HG03354 (cell line): ENCODE results near the gene KRTAP5-3.
"Not testable (repeated sequence)": the region's sequence is repeated elsewhere in the genome, so short reads cannot be mapped to it uniquely, and the experiment has no call there.

ENCODE experiments used
- ATAC-seq: cut with Tn5 transposase; IDR thresholded peaks from one replicate; pipeline ENCODE4 v1.9.1; 2021; ENCODE audit warnings: mild to moderate bottlenecking; ENCODE audit not compliant: unreplicated experiment, poor library complexity, severe bottlenecking

KRTAP5-3 gene

DNA sequence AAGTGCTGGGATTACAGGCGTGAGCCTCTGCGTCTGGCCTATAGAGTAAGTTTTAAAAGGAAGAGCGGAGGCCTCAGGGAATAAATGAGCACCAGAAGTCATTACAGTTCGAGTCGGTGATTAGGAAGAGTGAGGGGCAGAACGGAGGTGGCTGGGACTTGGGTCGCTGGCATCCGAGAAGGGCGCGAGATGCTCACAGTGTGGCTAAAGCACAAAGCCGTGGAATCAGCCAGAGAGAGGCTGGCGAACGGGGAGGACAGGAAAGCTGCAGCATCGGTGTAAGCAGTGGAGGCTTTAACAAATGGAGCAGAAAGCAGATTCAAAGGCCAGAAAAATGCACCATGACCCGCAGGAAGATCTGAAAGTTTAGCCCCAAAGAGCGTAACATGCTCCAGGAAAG, 16.4 kb upstream of the KRTAP5-3 start:
- ATAC-seq = no peak

DNA sequence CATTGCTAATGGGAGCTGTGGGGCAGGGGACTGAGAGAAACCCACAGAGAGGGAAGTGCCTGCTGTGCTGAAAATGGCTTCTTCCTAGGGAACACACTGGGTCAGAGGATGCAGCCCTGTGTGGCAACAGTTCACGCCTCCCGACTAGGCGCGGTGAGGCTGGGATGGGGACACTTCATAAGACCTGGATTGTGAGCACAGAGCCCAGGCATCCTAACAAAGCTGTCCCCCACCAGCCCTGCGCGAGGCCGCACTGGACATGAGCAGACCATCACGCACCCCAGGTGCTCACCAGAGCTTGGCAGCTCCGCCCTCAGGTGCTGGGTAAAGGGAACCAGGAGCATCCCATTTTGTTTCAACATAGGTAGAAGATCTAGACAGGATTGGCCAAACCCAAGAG, 15.5 kb upstream of the KRTAP5-3 start:
- ATAC-seq = no peak

DNA sequence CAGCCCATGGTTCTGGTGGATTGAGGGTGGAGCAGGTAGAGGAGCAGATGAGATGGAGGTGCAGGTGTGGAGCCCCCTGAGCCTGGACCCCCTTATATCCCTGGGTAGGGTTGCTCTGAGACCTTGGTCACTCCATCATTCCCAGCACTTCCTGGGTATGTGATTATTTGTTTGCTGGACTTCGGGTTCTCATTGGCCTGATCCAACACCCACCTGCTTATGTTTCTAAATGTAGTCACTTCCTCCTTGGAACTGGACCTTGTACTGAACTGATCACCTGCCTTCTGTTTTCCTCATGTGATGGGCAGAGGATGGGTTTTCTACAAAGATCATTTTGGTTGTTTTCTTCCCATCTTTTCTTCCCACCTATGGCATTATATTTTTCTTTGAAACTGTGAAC, 13.8 kb upstream of the KRTAP5-3 start, which contains the start of gene KRTAP5-4:
Gene KRTAP5-4 (minus strand): TSS at position 53 of the 400 bp plus-strand sequence. CDS start 45 bp downstream, at position 8.
- ATAC-seq = no peak

DNA sequence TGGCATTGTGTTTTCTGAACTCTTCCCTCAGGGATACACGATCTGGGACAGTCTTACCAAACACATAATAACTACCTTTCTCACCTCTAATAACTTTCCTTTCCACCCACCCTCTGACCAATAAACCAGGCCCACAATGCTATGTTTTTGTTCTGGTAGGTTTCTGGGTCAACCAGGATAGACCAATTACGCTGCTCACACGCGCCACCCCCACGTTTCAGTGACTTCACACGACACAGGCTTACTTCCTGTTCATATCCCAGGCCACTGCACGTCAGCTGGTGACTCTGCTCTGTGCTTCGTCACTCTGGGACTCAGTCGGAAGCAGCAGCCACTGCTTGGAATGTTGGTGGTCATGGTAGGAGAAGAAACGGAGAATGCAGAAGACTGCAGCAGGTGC, 11.2 kb upstream of the KRTAP5-3 start:
- ATAC-seq = no peak

DNA sequence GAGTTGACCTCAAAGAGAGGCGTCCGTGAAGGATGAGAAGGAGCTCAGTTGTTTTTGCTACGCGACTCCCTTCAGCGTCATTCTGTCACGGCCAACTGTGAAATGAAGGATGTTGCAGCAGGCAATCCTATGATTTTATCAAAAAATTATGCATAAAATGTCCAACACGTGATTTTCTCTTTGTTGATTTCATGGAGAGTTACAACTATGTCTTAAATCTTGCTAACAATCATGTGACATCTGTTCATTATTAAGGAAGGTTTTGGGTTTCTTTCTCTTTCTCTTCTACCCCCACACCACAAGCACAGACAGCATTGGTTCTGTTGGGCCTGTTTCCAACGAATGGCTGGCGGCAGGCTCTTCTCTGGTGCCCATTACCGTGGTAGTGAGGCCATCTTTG, 10.0 kb upstream of the KRTAP5-3 start:
- ATAC-seq = no peak

DNA sequence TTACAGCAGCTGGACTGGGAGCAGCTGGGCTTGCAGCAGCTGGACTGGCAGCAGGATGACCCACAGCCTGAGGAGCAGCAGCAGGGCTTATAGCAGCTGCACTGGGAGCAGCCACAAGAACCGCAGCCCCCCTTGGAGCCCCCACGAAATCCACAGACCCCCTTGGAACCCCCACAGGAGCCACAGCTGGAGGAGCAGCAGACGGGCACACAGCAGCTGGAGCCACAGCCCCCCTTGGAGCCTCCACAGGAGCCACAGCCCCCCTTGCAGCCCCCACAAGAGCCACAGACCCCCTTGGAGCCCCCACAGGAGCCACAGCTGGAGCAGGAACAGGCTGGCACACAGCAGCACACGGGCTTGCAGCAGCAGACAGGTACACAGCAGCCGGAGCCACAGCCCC, 362 bp downstream of the KRTAP5-3 start:
- ATAC-seq = not testable (repeated sequence)

DNA sequence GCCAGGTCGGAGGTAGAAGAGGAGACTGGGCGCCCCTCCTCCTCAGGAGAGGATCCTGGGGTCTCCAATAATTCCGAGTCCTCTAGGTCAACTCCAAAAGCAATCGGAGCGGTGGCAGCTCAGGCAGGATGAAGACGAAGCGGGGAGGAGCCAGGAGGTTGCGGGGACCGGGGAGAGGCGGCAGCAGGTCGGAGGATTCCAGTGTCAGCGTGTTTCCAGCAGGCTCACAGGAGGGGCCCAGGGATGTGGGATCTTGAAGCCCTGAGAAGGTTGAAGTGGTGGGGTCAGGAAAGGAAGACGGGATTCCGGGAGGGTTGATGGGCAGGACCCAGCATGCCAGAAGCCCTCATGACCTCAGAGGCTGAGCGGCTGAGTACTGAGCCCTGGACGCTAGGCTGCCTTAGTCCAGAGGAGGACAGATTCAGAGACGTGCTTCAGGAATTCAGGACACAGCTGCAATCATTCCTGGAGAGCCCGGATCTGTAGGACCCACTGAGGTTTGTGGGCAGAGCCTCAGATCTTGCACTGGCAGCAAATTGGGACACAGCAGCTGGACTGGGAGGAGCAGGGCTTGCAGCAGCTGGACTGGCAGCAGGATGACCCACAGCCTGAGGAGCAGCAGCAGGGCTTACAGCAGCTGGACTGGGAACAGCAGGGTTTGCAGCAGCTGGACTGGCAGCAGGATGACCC, 962 bp downstream of the KRTAP5-3 start:
- ATAC-seq = not testable (repeated sequence)

DNA sequence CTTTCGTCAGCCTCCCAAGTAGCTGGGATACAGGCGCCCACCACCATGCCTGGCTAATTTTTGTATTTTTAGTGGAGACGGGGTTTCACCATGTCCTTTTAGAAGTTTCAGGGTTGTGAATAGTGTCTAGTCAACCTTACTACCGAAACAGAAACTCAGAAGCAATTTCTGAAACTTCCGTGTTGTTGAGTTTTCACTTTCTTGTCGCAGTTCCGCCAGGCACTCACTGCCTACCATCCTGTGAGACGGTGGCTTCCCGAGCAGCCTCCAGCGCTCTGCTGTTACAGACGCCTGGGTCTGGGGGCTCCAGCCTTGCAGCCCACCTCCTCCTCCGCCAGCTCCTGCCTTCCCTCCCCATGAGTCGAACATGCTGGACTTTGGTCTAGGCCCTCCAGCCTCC, 2.3 kb downstream of the KRTAP5-3 start:
- peak; percentile 86 for ATAC-seq

DNA sequence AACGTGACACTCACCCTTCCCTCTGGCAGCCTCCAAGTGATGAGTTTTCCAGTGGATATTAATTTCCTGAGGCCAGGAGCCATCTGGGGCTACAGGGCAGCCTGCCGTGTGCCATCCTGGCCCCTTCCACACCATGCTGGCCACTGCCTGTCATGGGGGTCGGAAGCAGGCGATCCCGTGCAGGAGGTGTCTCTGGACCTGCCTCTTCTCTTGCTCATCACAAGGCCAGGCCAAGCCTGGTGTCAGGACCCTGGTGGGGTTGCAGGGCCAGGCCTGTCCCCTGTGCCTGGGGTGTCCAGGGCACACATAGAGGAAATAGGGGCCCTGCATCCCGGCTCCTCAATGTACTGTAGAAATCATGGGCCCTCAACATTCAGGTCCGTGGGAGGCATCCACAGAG, 3.6 kb downstream of the KRTAP5-3 start:
- no peak for ATAC-seq

DNA sequence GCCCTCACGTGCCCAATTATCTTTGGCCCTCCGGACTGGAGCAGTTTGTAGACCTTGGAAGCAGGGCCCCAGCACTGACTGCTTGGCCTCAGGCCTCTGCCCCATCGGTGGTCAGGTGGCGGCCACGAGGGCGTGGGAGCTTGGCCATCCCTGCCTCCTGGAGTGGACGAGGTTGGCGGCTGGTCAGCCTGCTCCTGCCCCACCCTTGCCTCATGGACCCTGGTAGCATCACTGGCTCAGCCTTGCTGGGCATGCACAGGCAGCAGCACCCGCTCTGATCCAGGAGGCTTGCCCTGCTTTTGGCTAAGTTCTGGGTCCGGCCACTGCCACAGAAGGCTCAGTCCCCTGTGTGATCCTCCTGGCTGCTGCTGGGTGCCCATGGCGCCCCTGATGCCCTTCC, 4.1 kb downstream of the KRTAP5-3 start:
- ATAC-seq = no peak

DNA sequence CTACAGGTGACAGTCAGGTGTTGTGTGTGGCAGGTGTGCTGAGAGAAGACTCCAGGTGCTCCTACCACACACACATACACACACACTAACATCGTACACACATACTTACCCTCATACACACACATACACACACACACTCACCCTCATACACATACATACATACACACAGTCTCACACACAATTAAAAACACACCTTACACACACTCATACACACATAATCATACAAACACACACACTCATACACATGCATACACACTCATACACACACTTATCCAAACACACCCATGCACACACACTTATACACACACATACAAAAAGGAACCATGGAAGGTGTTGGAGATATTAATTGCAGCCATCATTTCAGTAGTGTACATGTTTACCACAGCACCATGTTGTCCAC, 4.6 kb downstream of the KRTAP5-3 start:
- no peak for ATAC-seq

DNA sequence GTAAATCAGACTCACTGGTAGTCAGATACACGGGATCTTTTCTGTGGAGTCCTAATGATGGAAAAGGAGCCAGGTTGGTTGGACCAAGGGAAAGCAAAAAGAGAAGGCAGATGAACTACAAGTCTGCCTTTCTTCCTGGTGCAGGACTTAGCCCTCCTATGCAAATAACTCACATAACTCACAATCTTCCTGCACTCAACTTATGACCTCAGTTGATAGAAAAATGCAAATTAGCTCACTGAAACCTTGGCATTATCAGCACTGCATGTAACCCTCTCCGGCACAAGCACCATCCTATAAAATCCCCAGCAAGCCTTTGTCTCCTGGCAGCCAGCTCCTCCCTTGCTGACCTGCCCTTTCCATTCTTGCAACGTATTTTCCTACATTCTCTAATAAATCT, 6.6 kb downstream of the KRTAP5-3 start:
- not testable (repeated sequence) for ATAC-seq

DNA sequence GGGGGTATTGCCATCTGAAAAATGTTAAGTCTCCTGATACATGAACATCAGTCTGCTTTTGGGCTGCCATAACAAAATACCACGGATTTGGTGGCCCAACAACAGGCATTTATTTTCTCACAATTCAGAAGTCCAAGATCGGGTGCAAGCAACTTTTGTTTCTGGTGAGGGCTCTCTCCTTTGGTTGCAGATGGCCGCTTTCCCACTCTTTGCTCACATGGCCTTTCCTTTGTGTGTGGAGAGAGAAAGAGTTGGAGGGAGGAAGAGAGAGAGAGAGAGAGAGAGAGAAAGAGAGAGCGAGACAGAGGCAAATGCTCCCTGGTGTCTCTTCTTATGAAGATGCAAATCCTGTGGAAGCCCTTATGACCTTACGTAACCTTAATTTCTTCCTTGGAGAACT, 7.6 kb downstream of the KRTAP5-3 start:
- no peak for ATAC-seq

DNA sequence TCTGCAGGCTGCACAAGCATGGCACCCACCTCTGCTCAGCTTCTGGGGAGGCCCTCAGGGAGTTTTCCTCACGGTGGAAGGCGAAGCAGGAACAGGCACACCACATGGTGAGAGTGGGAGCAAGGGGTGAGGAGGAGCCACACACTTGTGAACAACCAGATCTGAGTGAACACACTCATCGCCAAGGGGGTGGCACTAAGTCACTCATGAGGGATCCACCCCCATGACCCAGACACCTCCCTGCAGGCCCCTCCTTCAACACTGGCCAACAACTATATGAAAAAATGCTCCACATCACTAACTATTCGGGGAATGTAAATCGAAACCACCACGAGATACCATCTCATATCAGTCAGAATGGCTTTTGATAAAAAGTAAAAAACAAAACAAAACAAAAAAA, 9.4 kb downstream of the KRTAP5-3 start:
- no peak for ATAC-seq

DNA sequence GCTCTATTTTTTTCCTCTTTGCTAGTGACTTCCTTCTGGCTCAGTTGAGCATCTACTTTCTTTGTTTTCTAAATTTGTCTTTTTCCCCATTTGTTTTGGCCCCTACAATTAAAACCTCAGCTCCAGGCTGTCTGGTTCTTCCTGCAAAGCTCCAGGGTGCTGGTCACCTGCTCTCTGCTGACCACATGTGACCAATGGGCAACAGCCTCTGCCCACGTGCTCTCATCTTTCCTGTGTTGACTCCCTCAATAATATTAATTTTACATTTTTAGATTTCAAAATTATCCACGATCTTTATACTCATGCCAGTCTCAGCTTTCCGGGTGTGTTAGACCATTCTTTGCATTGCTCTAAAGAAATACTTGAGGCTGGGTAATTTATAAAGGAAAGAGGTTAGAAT, 9.9 kb downstream of the KRTAP5-3 start:
- not testable (repeated sequence) for ATAC-seq

DNA sequence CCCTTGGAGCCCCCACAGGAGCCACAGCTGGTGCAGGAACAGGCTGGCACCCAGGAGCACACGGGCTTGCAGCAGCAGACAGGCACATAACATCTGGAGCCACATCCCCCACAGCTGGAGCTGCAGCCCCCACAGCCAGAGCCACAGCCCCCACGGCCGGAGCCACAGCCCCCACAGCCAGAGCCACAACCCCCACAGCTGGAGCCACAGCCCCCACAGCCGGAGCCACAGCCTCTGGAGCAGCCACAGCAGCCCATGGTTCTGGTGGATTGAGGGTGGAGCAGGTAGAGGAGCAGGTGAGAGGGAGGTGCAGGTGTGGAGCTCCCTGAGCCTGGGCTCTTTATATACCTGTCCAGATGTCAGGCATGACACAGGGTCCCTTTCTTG, 10.3 kb downstream of the KRTAP5-3 start, which contains the start of gene KRTAP5-2:
Gene KRTAP5-2 (minus strand): TSS at position 301 of the 387 bp plus-strand sequence. CDS start 44 bp downstream, at position 257.
- no peak for ATAC-seq

DNA sequence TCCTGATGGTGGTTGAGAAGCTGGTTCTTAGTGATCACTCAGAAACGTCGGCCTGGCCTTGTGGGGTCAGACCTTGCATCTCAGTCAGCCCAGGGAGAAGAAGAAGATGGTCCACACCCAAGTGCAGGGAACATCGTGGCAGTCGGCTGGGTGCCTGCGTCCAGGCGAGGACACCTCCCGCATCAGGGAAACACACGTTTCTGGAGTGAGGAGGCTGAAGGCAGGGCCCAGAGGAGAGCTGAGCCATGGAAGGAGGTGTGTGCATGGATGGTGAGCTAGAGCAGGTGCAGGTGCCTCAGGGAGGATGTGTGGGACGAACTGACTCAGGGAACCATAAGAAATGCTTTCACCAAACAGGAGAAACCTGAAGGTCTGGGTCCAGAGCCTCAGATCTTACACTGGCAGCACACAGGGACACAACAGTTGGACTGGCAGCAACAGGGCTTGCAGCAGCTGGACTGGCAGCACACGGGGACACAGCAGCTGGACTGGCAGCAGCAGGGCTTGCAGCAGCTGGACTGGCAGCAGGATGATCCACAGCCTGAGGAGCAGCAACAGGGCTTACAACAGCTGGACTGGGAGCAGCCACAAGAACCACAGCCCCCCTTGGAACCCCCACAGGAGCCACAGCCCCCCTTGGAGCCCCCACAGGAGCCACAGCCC, 10.8 kb downstream of the KRTAP5-3 start:
- ATAC-seq = no peak

DNA sequence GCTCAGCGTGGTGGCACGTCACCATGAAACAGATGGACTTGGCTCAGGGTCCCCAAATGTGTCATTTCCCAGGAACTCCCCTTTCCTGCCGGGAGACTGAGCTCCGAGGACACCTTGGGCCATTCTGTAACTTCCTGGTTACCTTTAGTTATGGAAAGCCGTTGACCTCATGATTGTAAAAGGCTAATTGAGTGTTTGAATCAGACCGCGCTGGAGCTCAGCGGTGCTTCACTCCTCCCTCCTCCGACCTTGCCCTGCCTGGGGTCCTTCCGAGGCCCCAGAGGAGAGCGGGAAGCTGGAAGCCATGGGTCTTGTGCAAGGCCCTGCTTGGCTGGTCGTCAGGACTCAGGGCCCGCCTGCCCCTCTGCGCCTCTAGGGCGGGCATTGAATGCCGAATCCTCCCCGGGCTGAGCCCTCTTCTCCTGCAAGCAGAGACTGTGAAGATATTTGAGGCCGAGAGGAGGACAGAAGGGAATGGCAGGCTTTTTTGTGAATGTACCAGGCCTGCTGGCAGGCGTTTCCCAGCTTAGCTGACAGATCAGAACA, 11.6 kb downstream of the KRTAP5-3 start:
- ATAC-seq = not testable (repeated sequence)

DNA sequence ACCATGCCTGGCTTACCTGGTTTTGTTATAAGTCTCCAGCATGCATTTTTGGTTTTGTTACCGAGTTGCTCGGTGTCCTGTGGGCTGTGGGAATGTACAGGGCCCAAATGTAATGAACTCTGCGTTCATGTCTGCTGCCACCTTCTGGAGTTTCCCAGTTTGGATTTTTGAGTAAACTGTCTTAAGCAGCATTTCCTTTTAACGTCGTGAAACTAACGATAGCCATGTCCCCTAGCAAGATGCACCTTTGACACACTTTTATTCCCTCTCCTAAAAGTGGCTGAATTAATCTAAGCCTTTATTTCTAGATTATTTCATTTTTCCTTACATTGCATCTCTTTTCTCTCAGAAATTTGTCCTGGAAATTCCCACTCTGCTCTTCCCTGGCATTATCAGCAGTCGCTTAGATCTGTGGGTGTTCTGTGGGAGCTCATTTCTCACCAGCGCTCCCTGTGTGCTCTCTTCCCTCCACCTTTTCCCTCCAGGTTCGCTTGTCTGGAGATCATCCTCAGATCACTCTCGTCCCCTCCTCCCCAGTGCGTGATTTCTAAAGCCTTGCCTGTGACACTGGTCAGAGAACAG, 12.2 kb downstream of the KRTAP5-3 start:
- not testable (repeated sequence) for ATAC-seq

DNA sequence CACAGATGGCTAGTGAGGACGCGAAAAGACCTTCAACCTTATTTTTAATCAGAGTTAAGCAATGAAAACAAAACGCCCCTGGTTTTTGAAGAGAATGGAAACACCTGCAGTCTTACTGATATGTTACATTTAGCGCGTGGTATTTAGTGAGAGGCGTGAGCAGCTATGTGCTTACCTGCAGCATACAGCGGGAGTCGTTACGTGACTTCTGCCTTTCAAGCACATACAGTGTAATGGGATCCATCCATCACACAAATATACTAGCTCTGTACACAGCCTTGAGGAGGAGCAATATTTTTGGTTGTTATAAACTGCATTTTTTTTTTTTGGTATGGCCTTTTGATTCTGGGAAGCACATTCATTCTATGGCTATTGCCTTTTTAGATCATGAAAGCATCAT, 15.6 kb downstream of the KRTAP5-3 start:
- ATAC-seq = no peak

DNA sequence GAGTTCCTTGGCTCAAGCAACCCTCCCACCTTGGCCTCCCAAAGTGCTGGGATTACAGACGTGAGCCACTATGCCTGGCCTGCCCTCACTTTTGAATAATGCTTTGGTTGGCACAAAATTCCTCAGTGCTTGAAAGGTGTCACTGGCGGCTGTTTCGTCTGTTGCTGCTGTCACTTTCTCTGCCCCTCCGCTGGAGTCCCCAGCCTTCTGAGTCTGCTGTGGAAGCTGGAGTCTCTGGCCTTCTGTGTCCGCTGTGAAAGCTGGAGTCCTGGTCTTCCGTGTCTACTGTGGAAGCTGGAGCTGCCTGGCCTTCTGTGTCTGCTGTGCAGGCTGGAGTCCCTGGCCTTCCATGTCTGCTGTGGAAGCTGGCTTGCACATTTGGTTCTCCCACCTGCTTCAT, 18.3 kb downstream of the KRTAP5-3 start:
- ATAC-seq = no peak
